ENCODE results near the gene THEM5. TPM values are rescaled to one million over a fixed set of nuclear protein-coding genes. Genes with fewer than 3 reads are reported as not detected.

The THEM5 gene
- total RNA-seq, 1 experiment from 2014 or later, result not detected

DNA sequence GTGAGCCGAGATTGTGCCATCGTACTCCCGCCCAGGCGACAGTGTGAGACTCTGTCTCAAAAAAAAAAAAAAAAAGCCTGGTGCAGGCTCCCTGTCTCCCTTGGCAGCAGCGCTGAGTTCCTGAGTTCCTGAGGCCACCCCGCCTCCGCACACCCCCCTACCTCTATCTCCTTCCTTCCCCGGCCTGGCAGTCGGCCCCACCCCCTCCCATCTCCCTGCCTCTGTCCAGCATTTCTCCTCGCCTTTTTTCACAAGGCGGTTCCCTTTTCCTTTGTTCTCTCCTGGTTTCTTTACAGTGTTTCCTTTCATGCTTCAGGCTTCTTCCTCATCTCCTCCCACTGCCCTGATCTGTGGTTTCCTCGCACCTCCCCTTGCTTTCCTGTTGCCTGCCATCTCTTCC, 24.6 kb downstream of the THEM5 start:
- H3K4me3 ChIP-seq (ENCODE audit: insufficient read depth, low read depth, low read length), result no peak overlapping the region
- DNase-seq, result peak; percentile 93
- H3K27me3 ChIP-seq (ENCODE audit: control insufficient read depth, insufficient read depth, low read length), result no peaks in the 10 kb centered on the region
- H3K36me3 ChIP-seq (replicated peaks; ENCODE audit: control insufficient read depth, insufficient read depth, low read length), result no peaks in the 10 kb centered on the region

DNA sequence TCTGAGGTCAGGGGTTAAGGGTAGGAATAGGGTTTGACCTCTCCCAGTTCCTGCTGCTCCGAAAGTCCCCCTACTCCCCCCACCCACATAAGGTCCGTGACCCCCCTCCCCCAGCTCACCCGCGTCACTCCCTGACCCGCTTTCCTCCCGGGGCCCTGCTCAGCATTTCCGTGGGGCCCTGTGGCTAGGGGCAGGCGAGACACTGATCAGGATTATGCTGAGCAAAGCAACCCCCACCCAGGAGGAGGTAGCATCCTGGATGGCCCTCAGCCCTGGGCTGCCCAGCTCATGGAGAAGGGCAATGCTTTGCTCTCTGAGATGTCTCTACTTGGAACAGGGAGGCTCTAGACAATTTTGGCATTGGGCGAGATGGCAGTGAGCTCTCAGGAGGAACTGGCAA, 25.7 kb downstream of the THEM5 start:
- H3K4me3 ChIP-seq (ENCODE audit: insufficient read depth, low read depth, low read length), result no peak overlapping the region
- H3K36me3 ChIP-seq (replicated peaks; ENCODE audit: control insufficient read depth, insufficient read depth, low read length), result no peaks in the 10 kb centered on the region
- peak; percentile 59 for DNase-seq
- no peaks in the 10 kb centered on the region for H3K27me3 ChIP-seq (ENCODE audit: control insufficient read depth, insufficient read depth, low read length)

DNA sequence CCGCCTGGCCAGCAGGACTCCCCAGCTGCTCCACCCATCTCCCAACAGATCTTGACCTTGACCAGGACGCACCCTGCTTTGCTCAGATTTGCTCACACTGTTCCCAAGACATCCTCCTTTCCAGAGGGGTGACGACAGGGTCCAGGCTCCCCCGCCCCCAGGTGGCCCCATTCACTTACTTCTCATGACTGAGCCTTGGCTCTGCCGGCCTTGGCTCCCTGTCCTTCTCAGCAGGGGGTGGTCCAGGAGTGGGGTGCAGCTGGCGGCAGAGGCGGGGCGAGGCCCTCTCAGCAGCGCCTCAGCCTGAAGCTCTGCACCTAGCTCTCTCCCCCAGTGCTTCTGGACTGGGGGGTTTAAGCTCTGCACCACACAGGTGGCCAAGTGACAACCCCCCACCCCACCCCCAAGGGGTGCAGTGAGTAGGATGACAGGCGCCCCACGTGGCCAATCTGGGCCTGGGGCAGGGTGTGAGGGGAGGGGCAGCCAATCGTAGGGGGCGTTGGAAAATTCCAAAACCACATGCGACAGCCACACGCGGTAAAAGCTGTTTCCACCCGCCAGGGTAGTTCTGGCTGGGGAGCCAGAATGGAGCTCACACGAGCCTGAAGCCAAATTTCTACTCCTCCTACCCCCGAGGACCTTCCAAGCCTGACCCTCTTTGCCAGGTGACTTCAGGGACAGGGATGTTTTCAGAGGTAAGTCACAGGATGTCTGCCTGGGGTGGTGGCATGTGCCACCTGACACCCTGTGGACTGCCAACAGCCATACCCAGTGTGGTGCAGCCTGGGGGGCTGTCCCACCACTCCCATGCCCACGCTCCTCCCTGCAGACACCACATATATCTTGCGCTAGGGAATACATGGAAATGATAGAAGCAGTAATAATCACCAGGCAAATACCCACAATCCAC, 27.5 kb downstream of the THEM5 start:
- Histone ChIP-seq H3K4me3 (ENCODE audit: insufficient read depth, low read depth, low read length) (no peak overlapping the region), H3K36me3 (replicated peaks; ENCODE audit: control insufficient read depth, insufficient read depth, low read length) (no peaks in the 10 kb centered on the region), H3K27me3 (ENCODE audit: control insufficient read depth, insufficient read depth, low read length) (no peaks in the 10 kb centered on the region)
- peak; percentile 83 for DNase-seq

DNA sequence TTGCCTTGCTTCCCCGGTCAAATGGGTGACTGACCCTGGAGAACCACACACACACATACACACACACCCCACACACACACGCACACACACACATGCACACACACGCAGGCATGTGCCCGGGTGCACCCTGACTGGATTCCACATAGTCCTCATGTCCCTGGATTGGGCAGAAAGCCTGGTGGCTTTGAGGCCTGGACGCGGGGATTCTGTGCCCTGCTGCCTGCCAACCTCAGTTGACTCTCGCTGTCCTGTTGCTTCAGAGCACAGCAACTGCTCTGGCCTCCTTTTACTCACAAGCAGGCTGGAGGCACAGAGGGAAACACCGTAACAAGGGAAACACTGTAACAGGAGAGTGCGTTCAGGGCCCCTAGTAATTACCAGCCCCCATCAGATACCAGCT, 28.3 kb downstream of the THEM5 start:
- H3K4me3 ChIP-seq (ENCODE audit: insufficient read depth, low read depth, low read length), result no peak overlapping the region
- no peak for DNase-seq
- no peaks in the 10 kb centered on the region for H3K27me3 ChIP-seq (ENCODE audit: control insufficient read depth, insufficient read depth, low read length)
- H3K36me3 ChIP-seq (replicated peaks; ENCODE audit: control insufficient read depth, insufficient read depth, low read length), result no peaks in the 10 kb centered on the region

DNA sequence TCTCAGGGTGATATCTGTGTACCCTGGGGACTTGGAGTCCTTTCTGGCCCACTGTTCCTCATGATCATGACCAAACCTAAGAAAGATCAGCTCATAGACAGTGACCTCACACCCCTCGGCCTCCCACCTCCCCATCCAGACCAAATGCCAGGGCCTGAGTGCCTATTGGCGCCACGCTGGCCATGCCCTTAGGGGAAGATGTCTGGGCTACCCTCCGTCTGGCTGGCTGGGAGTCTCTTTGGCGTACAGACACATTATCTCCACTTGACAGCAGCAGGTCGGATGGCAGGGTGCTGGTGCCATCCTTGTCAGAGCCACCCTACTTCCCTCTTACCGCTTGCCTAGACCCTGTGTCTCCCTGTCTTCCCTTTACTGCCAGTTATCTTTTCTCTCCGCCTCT, 30.3 kb downstream of the THEM5 start:
- no peak for DNase-seq
- Histone ChIP-seq H3K36me3 (replicated peaks; ENCODE audit: control insufficient read depth, insufficient read depth, low read length) (no peaks in the 10 kb centered on the region), H3K27me3 (ENCODE audit: control insufficient read depth, insufficient read depth, low read length) (no peaks in the 10 kb centered on the region), H3K4me3 (ENCODE audit: insufficient read depth, low read depth, low read length) (no peak overlapping the region)

DNA sequence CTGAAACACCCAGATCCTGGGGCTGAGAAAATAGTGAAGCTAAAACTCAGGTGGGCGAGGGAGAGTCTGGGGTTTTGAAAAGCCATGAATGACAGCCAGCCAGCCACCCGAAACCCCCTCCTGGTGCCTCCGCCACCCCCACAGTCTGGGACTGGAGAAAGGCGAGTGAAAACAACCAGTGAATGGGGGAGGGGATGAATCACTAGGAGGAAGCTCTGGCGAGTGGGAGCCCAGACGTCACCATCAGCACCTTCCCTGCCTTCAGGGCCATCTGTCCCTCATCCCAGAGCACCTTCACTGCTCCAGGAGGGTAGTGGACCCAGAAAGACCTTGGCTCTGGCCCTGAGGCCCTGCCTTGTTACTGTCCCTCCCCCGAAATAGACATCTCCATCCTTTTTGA, 31.1 kb downstream of the THEM5 start:
- Histone ChIP-seq H3K36me3 (replicated peaks; ENCODE audit: control insufficient read depth, insufficient read depth, low read length) (no peaks in the 10 kb centered on the region), H3K27me3 (ENCODE audit: control insufficient read depth, insufficient read depth, low read length) (no peaks in the 10 kb centered on the region), H3K4me3 (ENCODE audit: insufficient read depth, low read depth, low read length) (no peak overlapping the region)
- DNase-seq, result no peak

DNA sequence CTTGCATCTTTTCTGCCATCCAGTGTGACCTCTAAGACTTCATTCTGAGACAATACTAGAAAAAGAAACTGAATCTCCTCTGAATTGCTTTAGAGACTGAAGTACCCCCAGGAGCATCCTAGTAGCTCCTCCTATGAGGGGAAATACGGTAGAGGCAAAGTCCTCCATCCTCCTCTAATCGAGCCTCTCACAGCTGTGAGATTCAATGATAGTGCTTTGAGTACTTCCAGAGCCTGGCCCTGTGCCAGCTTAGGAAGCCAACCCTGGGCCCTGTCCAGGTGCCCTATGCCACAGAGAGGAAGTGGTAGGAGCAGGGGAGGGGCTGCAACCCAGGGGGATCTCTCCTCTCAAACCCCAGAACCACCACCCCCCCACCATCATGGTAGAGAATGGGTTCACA, 32.6 kb downstream of the THEM5 start:
- no peaks in the 10 kb centered on the region for H3K27me3 ChIP-seq (ENCODE audit: control insufficient read depth, insufficient read depth, low read length)

DNA sequence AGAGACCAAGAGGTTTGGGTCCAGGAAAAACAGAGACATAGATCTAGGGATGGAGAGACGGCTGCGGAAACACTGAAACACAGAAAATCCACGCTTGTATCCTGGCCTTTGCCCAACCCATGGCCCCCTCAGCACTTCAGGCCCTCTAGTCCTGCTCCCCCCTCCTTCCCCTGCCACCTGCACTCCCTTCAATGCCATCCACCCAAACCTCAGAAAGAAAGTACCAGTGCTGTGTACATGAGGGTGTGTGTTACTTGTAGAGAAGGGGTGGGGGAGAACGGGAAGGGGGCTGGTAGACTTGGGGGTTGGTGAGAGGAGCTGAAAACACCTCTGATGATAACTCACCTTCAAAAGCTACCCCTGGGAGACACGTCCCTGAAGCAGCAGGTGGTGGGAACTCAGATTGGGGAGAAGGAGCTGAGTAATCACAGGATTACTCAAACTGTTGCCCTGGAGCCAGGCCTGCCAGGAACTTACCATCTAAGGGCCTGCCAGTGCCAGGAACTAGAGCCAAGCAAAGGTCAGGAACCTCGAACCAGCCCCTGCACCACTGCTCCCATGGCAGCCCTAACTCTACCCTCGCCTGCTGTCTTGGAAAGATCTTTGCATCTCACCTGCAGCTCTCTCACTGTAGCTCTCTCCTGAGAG, 33.4 kb downstream of the THEM5 start:
- Histone ChIP-seq H3K27me3 (ENCODE audit: control insufficient read depth, insufficient read depth, low read length) (no peaks in the 10 kb centered on the region), H3K4me3 (ENCODE audit: insufficient read depth, low read depth, low read length) (no peak overlapping the region), H3K36me3 (replicated peaks; ENCODE audit: control insufficient read depth, insufficient read depth, low read length) (no peaks in the 10 kb centered on the region)
- no peak for DNase-seq

More for the DNA sequence above, 32.6 kb downstream of the THEM5 start:
- no peak for DNase-seq
- Histone ChIP-seq H3K4me3 (ENCODE audit: insufficient read depth, low read depth, low read length) (no peak overlapping the region), H3K36me3 (replicated peaks; ENCODE audit: control insufficient read depth, insufficient read depth, low read length) (no peaks in the 10 kb centered on the region)

DNA sequence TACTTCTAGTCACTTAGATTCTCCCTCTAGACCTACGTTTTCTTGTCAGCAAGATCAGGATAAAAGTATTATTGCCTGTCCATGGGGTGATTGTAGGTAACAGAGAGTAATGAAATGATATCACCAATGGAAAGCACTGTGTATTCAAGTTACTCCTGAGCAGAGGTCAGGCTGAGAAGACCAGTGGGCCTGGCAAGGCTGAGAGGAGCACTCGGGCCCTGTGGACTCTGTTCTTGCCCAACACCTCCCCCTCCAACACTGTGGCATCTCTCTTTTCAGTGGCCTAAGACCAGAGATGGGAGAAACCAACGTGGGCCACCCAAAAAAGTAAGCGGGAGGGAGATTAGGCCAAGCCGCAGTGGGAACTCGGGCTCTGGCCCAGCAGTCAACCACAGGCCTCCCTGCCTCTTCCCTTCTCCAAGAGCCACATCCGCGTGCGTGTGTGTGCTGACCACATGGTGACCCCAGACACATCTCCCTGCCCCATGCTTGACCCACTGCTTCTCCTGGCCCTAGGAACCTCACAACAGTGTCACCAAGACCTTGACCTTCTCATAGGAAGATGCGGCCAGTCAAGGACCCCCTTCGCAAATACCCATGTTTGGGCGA, 34.2 kb downstream of the THEM5 start:
- no peaks in the 10 kb centered on the region for H3K27me3 ChIP-seq (ENCODE audit: control insufficient read depth, insufficient read depth, low read length)
- no peaks in the 10 kb centered on the region for H3K36me3 ChIP-seq (replicated peaks; ENCODE audit: control insufficient read depth, insufficient read depth, low read length)
- H3K4me3 ChIP-seq (ENCODE audit: insufficient read depth, low read depth, low read length), result no peak overlapping the region
- no peak for DNase-seq

DNA sequence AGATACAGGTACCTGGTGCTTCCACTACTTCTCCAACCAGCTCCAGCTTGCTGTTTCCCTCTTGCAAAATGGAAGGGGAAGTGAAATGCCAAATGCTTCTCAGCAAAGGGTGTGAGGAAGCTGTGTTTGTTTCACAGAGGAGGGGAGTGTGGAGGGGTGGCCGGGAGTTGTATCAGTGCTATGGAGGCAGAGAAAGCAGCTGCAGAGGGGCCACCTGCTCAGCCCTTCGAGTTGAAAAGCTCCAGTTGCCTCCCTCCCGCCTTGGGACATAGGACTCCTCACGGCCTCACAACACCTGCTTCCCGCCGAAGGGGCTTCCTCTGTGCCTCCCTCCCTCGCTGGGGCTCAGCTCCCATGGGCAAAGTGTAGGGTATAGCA, 36.2 kb downstream of the THEM5 start:
- no peak for DNase-seq
- H3K4me3 ChIP-seq (ENCODE audit: insufficient read depth, low read depth, low read length), result no peak overlapping the region
- H3K36me3 ChIP-seq (replicated peaks; ENCODE audit: control insufficient read depth, insufficient read depth, low read length), result no peaks in the 10 kb centered on the region
- H3K27me3 ChIP-seq (ENCODE audit: control insufficient read depth, insufficient read depth, low read length), result no peaks in the 10 kb centered on the region; the same call in 1 of the 2 replicates

DNA sequence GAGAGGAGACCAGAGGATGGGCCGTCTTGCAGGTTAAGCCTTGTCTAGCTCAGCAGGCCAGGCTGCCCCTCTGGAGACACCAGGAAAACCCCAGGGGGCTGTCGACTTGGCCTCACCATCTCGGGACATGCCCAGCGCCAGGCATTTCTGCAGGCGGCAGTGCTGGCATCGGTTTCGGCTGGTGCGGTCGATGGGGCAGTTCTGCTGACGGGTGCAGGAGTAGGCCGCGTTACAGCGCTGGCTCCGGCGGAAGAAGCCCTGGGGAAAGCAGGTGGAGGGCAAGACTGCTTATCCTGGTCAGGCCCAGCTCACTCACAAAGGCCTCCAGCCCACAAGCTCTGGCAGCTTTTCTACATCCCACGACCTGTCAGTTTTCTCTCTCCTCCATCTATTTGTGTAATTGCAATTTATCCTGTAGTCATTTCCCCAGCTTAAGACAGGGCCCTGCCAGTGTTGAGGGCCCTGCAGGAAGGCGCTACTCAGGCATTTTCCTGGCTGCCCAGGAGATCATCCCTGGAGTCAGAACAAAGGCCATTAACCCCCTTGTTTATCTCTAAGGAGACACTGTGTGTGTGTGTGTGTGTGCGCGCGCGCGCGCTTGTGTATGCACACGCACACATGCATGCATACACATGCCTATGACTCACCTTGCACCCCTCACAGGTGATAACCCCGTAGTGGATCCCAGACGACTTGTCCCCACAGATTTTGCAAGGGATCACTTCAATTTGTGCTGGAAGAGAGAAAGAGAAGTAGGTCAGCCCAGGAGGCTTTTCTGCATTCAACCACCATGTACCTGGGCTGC, 36.8 kb downstream of the THEM5 start:
- no peak for DNase-seq
- no peaks in the 10 kb centered on the region for H3K36me3 ChIP-seq (replicated peaks; ENCODE audit: control insufficient read depth, insufficient read depth, low read length)
- no peak overlapping the region for H3K4me3 ChIP-seq (ENCODE audit: insufficient read depth, low read depth, low read length)
- no peaks in the 10 kb centered on the region; the same call in 1 of the 2 replicates for H3K27me3 ChIP-seq (ENCODE audit: control insufficient read depth, insufficient read depth, low read length)

DNA sequence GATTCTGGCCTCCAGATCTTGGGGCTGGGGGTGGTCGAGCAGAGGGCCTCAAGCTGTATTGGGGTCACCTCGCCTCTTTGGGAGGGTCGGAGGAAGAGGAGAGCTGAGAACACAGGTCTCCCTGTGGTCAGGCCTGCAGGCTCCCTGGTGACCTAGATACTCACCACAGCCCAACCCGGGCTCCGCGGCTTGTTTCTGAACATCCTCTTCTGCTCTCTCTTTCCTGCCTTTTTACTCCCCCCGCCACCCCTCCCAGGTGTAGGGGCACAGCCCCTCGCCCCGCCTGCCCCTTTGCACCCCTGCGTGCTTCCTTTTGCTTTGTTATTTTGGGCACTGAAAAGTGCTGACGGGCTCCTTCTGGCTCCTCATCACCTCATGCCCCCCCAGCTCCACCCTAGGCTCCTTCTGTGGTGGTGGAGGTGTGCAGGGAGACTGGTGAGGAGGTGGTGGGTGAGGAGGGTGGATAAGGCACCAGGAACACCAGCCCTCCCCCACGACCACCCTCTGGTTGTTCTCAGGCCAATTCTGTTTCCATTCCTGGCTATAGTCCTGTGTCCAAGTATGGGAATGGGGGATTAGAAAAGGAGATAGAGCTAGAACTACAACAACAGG, 37.7 kb downstream of the THEM5 start:
- no peak overlapping the region for H3K4me3 ChIP-seq (ENCODE audit: insufficient read depth, low read depth, low read length)
- no peaks in the 10 kb centered on the region for H3K36me3 ChIP-seq (replicated peaks; ENCODE audit: control insufficient read depth, insufficient read depth, low read length)
- DNase-seq, result no peak
- no peaks in the 10 kb centered on the region; the same call in 1 of the 2 replicates for H3K27me3 ChIP-seq (ENCODE audit: control insufficient read depth, insufficient read depth, low read length)

DNA sequence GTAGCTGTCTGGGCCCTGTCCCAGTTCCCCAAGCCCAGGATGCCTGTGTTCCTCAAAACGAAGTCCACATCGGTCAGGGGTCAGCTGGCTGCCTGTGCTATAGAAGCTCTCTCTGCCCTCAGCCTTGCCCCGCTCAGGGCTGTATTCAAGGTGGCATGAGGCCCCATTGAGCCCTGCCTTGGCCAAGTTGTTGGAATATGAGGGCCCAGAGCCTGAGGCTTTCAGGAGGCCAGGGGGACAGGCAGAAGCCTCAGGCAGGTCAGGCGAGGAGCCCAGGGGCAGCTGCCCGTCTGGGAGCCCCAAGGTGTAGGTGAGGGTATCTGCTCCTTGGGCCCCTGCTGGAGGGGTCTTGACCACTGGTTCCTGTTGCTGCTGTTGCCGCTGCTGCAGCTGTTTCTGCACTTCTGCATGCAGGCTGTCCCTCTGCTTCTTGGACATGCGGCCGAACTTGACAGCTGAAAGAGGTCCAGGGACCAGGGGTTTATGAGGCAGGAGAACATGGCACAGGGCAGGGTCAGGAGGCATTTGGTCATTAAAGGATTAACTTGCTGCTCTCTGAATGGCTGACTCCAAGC, 38.5 kb downstream of the THEM5 start:
- Histone ChIP-seq H3K4me3 (ENCODE audit: insufficient read depth, low read depth, low read length) (no peak overlapping the region), H3K36me3 (replicated peaks; ENCODE audit: control insufficient read depth, insufficient read depth, low read length) (no peaks in the 10 kb centered on the region), H3K27me3 (ENCODE audit: control insufficient read depth, insufficient read depth, low read length) (no peaks in the 10 kb centered on the region; the same call in 1 of the 2 replicates)
- no peak for DNase-seq

DNA sequence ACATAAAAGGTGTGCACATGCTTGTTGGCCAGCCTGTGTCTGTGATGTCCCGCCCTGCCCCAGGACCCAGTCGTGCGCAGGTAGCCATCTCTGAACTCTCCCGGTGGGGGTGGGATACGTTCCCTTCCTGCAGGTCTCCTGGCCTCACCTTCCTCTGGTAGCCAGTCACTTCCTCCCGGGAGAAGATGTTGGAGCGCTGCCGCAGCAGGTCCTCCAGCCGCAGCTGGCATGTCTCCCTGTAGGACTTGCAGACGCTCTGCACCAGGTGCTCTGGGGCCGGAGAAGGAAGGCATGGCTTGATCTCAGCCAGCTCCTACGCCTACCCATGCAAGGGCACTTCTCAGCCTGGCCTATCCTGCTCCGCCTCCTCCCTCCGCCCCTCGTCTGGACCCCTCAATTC, 39.1 kb downstream of the THEM5 start:
- no peak overlapping the region for H3K4me3 ChIP-seq (ENCODE audit: insufficient read depth, low read depth, low read length)
- no peak for DNase-seq
- no peaks in the 10 kb centered on the region for H3K36me3 ChIP-seq (replicated peaks; ENCODE audit: control insufficient read depth, insufficient read depth, low read length)
- no peaks in the 10 kb centered on the region; the same call in 1 of the 2 replicates for H3K27me3 ChIP-seq (ENCODE audit: control insufficient read depth, insufficient read depth, low read length)

Measured in H7 (cell line).